HepG2 (cell line): ENCODE data around the gene CDC37. TPM values are rescaled to one million over a fixed set of nuclear protein-coding genes. Genes with fewer than 3 reads are reported as not detected.

Source experiments
- ATAC-seq: fragments of 200-7000 bp; cut with Tn5 transposase; 3 replicates; pipeline ENCODE4 v1.9.1; 2020; ENCODE audit warnings: mild to moderate bottlenecking, moderate library complexity
- BruUV-seq: library from RNA; stranded (reverse); fragments of 400-500 nt; replicated peaks from 2 replicates; lab custom pipeline; 2021; lab: Mats Ljungman, UMichigan
- CTCF ChIA-PET: fragments of 300-600 bp; formaldehyde crosslinking; extraction: SDS; loops from one replicate; lab custom pipeline; 2021; ENCODE audit warnings: low total read pairs, inconsistent platforms, low intra/inter-chr PET ratio; lab: Yijun Ruan, JAX
- POLR2A ChIA-PET: fragments of 350-600 bp; sonication (Branson Sonifier 250); formaldehyde crosslinking; loops from one replicate; lab custom pipeline; 2020; ENCODE audit warnings: antibody characterized with exemption, inconsistent platforms; lab: Yijun Ruan, JAX
- DNase-seq: peaks from one replicate; pipeline ENCODE4 v3.0.0-alpha.2; 2015; ENCODE audit warnings: low spot score
- FAIRE-seq: peaks from 3 replicates; lab custom pipeline; 2011; peaks lifted over from hg19 to GRCh38; lab: Jason Lieb, UNC
- H2AFZ ChIP-seq: one replicate; pipeline ENCODE4 v1.6.1; 2011; ENCODE audit warnings: low read length, inconsistent platforms
- H3K27ac ChIP-seq: fragments of 300-600 bp; 3 replicates; pipeline ENCODE4 v1.8.0; 2011; ENCODE audit warnings: mixed run types, mild to moderate bottlenecking, mixed read lengths, low read length, inconsistent platforms; ENCODE audit not compliant: insufficient read depth; ENCODE audit errors: extremely low read length
- H3K27me3 ChIP-seq, 2 experiments: fragments of 200-600 bp in 1 of 2; 2 replicates in 1 of 2; 3 replicates in 1 of 2; pipeline versions ENCODE4 v1.6.0 to v1.8.0; 2011; ENCODE audit warnings: low read length in 2 of 2, mild to moderate bottlenecking in 2 of 2, moderate library complexity in 2 of 2, inconsistent platforms in 1 of 2; ENCODE audit not compliant: insufficient read depth in 2 of 2, control insufficient read depth in 1 of 2
- H3K36me3 ChIP-seq, 2 experiments: fragments of 200-600 bp in 1 of 2; replicated peaks in 1 of 2; 2 replicates in 1 of 2; 3 replicates in 1 of 2; pipeline versions ENCODE4 v1.5.1 to v1.8.0; 2011; ENCODE audit warnings: low read length in 2 of 2, inconsistent platforms in 1 of 2; ENCODE audit not compliant: insufficient read depth in 2 of 2, control insufficient read depth in 1 of 2
- H3K4me1 ChIP-seq: 2 replicates; pipeline ENCODE4 v1.5.1; 2012; ENCODE audit warnings: low read length, inconsistent platforms; ENCODE audit not compliant: insufficient read depth
- H3K4me2 ChIP-seq: 2 replicates; pipeline ENCODE4 v1.6.0; 2011; ENCODE audit warnings: low read depth, low read length, inconsistent platforms
- H3K4me3 ChIP-seq, 3 experiments: fragments of 200-600 bp in 1 of 3; sonication (generic), shearing (Covaris generic) in 1 of 3; replicated peaks in 1 of 3; 2 replicates each; pipeline ENCODE4 v1.5.1; 2011 to 2016; ENCODE audit warnings: low read length in 3 of 3, inconsistent platforms in 2 of 3, low read depth in 2 of 3, mild to moderate bottlenecking in 2 of 3, control low read depth in 1 of 3, mixed read lengths in 1 of 3; ENCODE audit not compliant: insufficient read depth in 1 of 3
- H3K79me2 ChIP-seq: one replicate; pipeline ENCODE4 v1.6.1; 2011; ENCODE audit warnings: low read length, inconsistent platforms; ENCODE audit not compliant: insufficient read depth
- H3K9ac ChIP-seq: 2 replicates; pipeline ENCODE4 v1.6.0; 2011; ENCODE audit warnings: mild to moderate bottlenecking, low read depth, low read length, inconsistent platforms; ENCODE audit not compliant: insufficient read depth
- H3K9me3 ChIP-seq: 2 replicates; pipeline ENCODE4 v1.5.1; 2012; ENCODE audit warnings: mild to moderate bottlenecking, low read length
- H4K20me1 ChIP-seq: 2 replicates; pipeline ENCODE4 v1.6.0; 2011; ENCODE audit warnings: inconsistent platforms, mild to moderate bottlenecking, low read length, moderate library complexity; ENCODE audit not compliant: insufficient read depth
- ARID3A ChIP-seq: IDR thresholded peaks from 2 replicates; pipeline ENCODE4 v1.6.1; 2012; ENCODE audit warnings: low read depth, low read length, improper control_type of control experiment
- SOX6 ChIP-seq, 2 experiments: fragments of 450-650 bp in 1 of 2; sonication (generic) in 1 of 2; formaldehyde crosslinking in 1 of 2; IDR thresholded peaks; 2 replicates each; pipeline versions ENCODE4 v1.4.0 to v1.6.1; 2017 to 2020; ENCODE audit warnings: antibody characterized with exemption in 1 of 2, mild to moderate bottlenecking in 1 of 2, missing genetic modification reagents in 1 of 2
- ZNF773 ChIP-seq: sonication (generic); formaldehyde crosslinking; IDR thresholded peaks from 2 replicates; pipeline ENCODE4 v1.4.0; 2020; ENCODE audit warnings: missing genetic modification reagents, borderline replicate concordance
- ZSCAN22 ChIP-seq: sonication (generic); formaldehyde crosslinking; IDR thresholded peaks from 2 replicates; pipeline ENCODE4 v1.4.0; 2020; ENCODE audit warnings: mild to moderate bottlenecking, missing genetic modification reagents
- WGBS: methylation state at CpG from one replicate; pipeline ENCODE4 v1.1.6; 2017; ENCODE audit warnings: low lambda C conversion rate; 5-methylcytosine and 5-hydroxymethylcytosine counted together
- in situ Hi-C: cut with HindIII; loops from 2 replicates; pipeline ENCODE4 v1.10.0; 2017; ENCODE audit warnings: low pct_unique_long_range_greater_than_20kb; ENCODE audit not compliant: extremely low pct_ligation_motif_present
- intact Hi-C: fragments of 100-400 bp; cut with micrococcal nuclease; formaldehyde crosslinking; loops from one replicate; pipeline ENCODE4 v1.10.0; 2022; ENCODE audit not compliant: unreplicated experiment
- polyA plus RNA-seq, 8 experiments: library from polyadenylated mRNA; depleted of rRNA in 3 of 8; stranded (reverse) in 7 of 8; unstranded in 1 of 8; fragments of >200 nt; fragmentation: Illumina TruSeq in 4 of 8; extraction: Trizol in 4 of 8; gene quantifications; 2 replicates each; pipeline versions ENCODE4 v1.2.1 to v1.2.3, GENCODE V29; 2011 to 2016; ENCODE audit warnings: low read depth in 4 of 8, missing spikeins in 1 of 8, mixed read lengths in 1 of 8; ENCODE audit not compliant: insufficient read depth in 1 of 8
- total RNA-seq, 5 experiments: library from RNA; depleted of rRNA; stranded (reverse); fragments of >200 nt; fragmentation: Illumina TruSeq; extraction: Trizol; gene quantifications; 2 replicates each; pipeline ENCODE4 v1.2.3, GENCODE V29; 2016; ENCODE audit warnings: low read depth in 1 of 5

The CDC37 gene
- total and polyA plus RNA-seq, 2 of the 13 experiments (the other 11 are each of a cell fraction or from before 2014, with no cell fraction given) = 158 to 177 TPM

DNA sequence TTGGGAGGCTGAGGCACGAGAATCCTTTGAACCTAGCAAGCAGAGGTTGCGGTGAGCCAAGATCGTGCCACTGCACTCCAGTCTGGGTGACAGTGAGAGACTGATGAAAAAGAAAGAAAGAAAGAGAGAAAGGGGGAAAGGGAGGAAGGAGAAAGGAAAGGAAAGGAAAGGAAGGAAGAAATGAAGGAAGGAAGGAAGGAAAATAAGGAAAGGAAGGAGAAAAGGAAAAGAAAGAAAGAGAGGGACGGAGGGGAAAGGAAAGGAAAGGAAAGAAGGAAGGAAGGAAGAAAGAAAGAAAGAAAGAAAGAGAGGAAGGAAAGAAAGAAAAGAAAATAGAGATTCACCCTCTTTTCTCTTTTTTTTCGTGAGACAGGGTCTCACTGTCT is 25.6 kb upstream of the CDC37 start (continued):
- no peak for TF ChIP-seq SOX6 (IDR thresholded peaks at IDR 0.05)
- TF ChIP-seq SOX6 (CRISPR knock-in tag; IDR thresholded peaks at IDR 0.05) = no peak
- TF ChIP-seq, all 625 proteins: peak for 0

GRCh38 chr19:10427169-10427568 is 23.8 kb upstream of the CDC37 start:
- intact Hi-C loops = no loop called here
- no peaks in the 10 kb centered on the region for H3K79me2 ChIP-seq
- no peaks in the 10 kb centered on the region for H3K36me3 ChIP-seq
- in situ Hi-C loops = no loop called here
- no TSS peak for BruUV-seq
- CTCF ChIA-PET = no interaction called here
- no peak overlapping the region for H3K9ac ChIP-seq
- FAIRE-seq = no peak
- TF ChIP-seq ZNF773 (CRISPR knock-in tag) = no peak
- TF ChIP-seq ARID3A = no peak
- peak; percentile 91 for TF ChIP-seq ZSCAN22 (CRISPR knock-in tag)
- H3K27ac ChIP-seq = no peak overlapping the region
- H3K4me1 ChIP-seq = peaks cover 30% of the 10 kb centered on the region
- ATAC-seq = no peak
- POLR2A ChIA-PET = no interaction called here
- no peak overlapping the region for H3K4me3 ChIP-seq
- no peaks in the 10 kb centered on the region for H3K9me3 ChIP-seq
- no peak overlapping the region for H3K4me2 ChIP-seq
- WGBS = 35% methylated on average over 6 of the region's 6 CpGs
- no peaks in the 10 kb centered on the region for H4K20me1 ChIP-seq
- no peak for DNase-seq
- peaks cover 0 to 35% of the 10 kb centered on the region in 2 experiments; a peak in 2 of 5 replicates for H3K27me3 ChIP-seq
- no peak overlapping the region for H2AFZ ChIP-seq
